SJCRH30 (cell line): ENCODE results near the gene SLC25A20. TPM values are rescaled to one million over a fixed set of nuclear protein-coding genes. Genes with fewer than 3 reads are reported as not detected.
"Not testable (repeated sequence)": the region's sequence is repeated elsewhere in the genome, so short reads cannot be mapped to it uniquely, and the experiment has no call there.

Source experiments
- DNase-seq, 2 experiments: peaks; one replicate each; pipeline ENCODE4 v3.0.0-alpha.2; 2015 to 2020
- H3K27ac ChIP-seq: fragments of 250-450 bp; sonication (Bioruptor Pico); 2 replicates; pipeline ENCODE4 v1.5.1; 2020; ENCODE audit warnings: mild to moderate bottlenecking, moderate library complexity
- H3K27me3 ChIP-seq: fragments of 250-450 bp; sonication (Bioruptor Pico); 2 replicates; pipeline ENCODE4 v1.5.1; 2020; ENCODE audit warnings: mild to moderate bottlenecking, moderate library complexity
- H3K36me3 ChIP-seq: fragments of 250-450 bp; sonication (Bioruptor Pico); 2 replicates; pipeline ENCODE4 v1.5.1; 2020; ENCODE audit warnings: mild to moderate bottlenecking, moderate library complexity
- H3K4me1 ChIP-seq: fragments of 250-450 bp; sonication (Bioruptor Pico); 2 replicates; pipeline ENCODE4 v1.5.1; 2020; ENCODE audit warnings: mild to moderate bottlenecking, moderate library complexity
- H3K4me3 ChIP-seq: fragments of 250-450 bp; sonication (Bioruptor Pico); 2 replicates; pipeline ENCODE4 v1.5.1; 2020; ENCODE audit warnings: mild to moderate bottlenecking, moderate library complexity
- H3K9me3 ChIP-seq: fragments of 250-450 bp; sonication (Bioruptor Pico); replicated peaks from 2 replicates; pipeline ENCODE4 v1.5.1; 2020; ENCODE audit warnings: mild to moderate bottlenecking, moderate library complexity
- total RNA-seq: library from RNA; depleted of rRNA; stranded (reverse); fragments of >200 nt; shearing (Covaris generic); gene quantifications from 2 replicates; pipeline ENCODE4 v1.2.3, GENCODE V29; 2014

Gene SLC25A20
- total RNA-seq, 1 experiment from 2014 or later: 6.8 TPM

DNA sequence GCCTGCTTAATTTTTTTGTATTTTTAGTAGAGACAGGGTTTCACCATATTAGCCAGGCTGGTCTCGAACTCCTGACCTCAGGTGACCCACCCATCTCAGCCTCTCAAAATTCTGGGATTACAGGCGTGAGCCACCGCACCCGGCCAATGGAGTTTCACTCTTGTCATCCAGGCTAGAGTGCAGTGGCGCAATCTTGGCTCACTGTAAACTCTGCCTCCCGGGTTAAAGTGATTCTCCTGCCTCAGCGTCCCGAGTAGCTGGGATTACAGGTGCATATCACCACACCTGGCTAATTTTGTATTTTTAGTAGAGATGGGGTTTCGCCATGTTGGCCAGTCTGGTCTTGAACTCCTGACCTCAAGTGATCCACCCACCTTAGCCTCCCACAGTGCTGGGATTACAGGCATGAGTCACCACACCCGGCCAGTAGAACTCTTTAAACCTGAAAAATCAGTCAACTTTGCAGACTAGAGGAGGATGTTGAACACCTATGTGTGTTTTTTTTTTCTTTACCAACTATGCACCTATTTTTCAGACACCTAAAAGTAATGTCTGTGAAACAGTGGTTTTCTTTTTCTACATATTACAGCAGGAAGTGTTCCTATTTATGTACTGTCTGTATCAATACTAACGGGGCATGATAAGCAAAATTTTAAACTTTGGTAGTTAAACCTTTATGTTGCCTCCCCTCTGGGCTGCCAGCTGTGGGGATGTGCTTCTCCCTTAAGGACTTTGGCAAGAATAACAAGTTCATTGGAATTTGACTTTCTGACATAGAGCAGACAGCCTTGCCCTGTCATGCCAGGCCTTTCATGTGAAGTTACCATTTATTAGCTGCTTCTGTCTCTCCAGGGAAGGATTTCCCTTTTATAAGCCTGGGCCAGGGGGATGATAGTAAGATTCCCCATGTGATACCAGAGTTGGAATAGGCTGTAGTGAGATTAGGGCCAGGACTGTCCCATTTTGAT, 28.0 kb upstream of the SLC25A20 start:
- H3K36me3 ChIP-seq: peaks cover 59% of the 10 kb centered on the region

DNA sequence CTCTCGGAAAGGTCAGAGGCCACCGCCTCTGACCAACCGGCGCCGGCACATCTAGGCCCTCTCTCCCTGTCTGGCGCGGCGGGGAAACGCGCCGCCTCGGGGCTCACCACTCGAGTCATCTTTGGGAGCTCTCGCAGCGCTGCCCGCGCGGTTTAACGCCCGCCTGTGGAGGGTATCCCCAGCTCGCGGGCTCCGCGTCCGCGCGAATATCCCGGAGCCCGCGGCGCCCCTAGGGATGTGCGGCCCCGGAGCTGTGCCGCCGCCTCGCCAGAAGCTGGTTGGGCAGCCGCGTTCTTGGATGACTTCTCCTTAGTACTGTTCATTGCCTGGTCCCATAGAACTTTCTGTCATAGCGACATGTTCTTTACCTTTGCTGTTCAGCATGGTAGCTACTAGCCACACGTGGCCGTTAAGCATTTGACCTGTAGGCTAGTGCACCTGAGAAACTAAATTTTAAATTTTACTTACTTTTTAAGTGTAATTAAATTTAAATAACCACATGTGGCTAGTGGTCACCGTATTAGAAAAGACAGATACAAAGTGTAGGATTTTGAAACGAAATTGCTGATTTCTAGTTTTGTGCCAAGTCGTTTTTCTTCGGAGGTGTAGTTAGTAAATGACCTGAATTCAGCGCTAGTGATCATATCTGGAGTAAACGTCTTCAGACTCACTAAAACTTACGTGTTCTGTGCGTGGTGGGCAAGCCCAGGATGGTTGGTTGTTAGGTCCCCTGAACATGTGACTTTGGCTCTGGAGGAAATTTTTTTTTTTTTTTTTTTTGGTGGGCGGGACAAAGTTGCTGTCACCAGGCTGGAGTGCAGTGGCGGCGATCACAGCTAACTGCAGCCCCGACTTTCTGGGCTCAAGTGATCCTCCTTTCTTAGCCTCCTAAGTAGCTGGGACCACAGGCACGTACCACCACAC, 20.8 kb upstream of the SLC25A20 start:
- peak; percentile 33 to 63 for DNase-seq
- H3K9me3 ChIP-seq: no peaks in the 10 kb centered on the region
- no peaks in the 10 kb centered on the region for H3K27me3 ChIP-seq
- H3K4me3 ChIP-seq: peak overlapping the region; percentile 85
- H3K36me3 ChIP-seq: peaks cover 14% of the 10 kb centered on the region
- H3K27ac ChIP-seq: peak overlapping the region; percentile 72
- H3K4me1 ChIP-seq: no peaks in the 10 kb centered on the region

More for the DNA sequence above, 28.0 kb upstream of the SLC25A20 start:
- Histone ChIP-seq H3K4me3 (no peak overlapping the region), H3K4me1 (peaks cover 6% of the 10 kb centered on the region; the same call in 1 of the 2 replicates), H3K27ac (no peak overlapping the region), H3K9me3 (no peaks in the 10 kb centered on the region), H3K27me3 (no peaks in the 10 kb centered on the region)
- no peak for DNase-seq

DNA sequence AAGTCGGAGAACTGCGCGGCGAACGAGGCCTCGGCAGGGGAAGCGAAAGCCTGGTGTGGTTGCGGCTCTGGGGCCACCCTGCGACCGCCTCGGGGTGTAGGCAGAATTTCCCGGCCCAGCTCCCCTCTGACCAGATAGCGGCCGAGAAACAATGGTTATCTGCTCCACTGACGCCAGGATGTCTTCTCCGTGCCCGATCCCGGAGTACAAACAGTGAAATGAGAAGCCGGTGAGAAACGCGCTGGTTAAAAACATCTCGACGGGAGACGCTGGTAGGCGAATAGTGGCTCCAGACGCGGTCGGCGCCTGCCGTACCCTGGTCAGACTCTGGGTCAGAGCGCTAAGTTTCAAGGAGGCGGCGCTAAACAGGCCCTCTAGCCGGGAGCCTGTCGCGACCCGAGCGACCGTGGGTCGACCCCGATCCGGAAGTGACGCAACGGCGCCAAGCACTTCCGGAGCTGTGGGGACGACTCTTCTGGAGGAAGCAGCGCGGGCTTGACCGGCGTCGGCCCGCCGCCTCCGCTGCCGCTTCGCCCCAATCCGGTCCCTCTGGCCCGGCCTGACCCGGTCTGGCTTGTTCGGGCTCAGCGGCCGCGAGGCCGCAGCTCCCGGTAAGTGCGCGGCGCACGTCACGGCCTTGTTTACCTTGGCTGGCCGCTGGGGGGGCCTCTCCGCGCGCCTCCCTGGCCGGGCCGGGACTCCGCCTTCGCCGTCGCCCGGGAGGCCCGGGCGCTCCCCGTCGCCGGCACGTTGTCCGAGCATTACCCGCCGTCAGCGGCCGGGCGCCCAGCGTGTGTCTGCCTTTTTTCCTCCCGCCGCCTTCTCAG, 19.9 kb upstream of the SLC25A20 start, which contains the start of gene ARIH2:
Gene ARIH2, plus strand, starts transcription at position 455 of the 827 bp plus-strand sequence. CDS start 8,717 bp downstream, outside the sequence.
- Histone ChIP-seq H3K9me3 (no peaks in the 10 kb centered on the region), H3K4me3 (peak within 1 kb of the TSS; percentile 85), H3K27ac (peak within 1 kb of the TSS; percentile 72), H3K36me3 (peaks cover 6% of the 10 kb centered on the region), H3K4me1 (no peaks in the 10 kb centered on the region), H3K27me3 (no peaks in the 10 kb centered on the region)
- peak; percentile 90 to 92 for DNase-seq

DNA sequence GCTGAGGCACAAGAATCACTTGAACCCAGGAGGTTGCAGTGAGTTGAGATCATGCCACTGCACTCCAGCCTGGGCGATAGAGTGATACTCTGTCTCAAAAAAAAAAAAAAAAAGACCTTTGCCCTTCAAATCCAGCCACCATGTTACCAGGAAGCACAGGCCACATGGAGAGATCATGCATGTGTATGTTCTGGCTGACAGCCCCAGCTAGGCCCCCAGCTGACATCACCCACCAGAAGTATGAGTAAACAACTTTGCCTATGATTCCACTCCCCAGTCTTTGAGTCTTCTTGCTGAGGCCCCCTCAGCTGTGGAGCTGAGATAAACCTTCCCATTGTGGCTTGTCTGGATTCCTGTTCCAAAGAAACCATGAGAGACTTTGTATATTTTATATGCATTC, 16.6 kb upstream of the SLC25A20 start:
- Histone ChIP-seq H3K9me3 (no peaks in the 10 kb centered on the region), H3K36me3 (no peaks in the 10 kb centered on the region), H3K27ac (no peak overlapping the region), H3K27me3 (no peaks in the 10 kb centered on the region), H3K4me1 (no peaks in the 10 kb centered on the region), H3K4me3 (no peak overlapping the region)
- DNase-seq: peak in 1 of 2 experiments; percentile 18

DNA sequence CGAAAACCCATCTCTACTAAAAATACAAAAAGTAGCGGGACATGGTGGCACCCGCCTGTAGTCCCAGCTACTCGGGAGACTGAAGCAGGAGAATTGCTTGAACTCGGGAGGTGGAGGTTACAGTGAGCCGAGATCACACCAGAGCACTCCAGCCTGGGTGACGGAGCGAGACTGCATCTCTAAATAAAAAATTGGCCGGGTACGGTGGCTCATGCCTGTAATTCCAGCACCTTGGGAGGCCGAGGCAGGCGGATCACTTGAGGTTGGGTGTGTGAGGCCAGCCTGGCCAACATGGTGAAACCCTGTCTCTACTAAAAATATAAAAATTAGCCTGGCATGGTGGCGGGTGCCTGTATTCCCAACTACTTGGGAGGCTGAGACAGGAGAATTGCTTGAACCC, 8.3 kb upstream of the SLC25A20 start:
- H3K4me3 ChIP-seq, H3K9me3 ChIP-seq, H3K27ac ChIP-seq: not testable (repeated sequence)

DNA sequence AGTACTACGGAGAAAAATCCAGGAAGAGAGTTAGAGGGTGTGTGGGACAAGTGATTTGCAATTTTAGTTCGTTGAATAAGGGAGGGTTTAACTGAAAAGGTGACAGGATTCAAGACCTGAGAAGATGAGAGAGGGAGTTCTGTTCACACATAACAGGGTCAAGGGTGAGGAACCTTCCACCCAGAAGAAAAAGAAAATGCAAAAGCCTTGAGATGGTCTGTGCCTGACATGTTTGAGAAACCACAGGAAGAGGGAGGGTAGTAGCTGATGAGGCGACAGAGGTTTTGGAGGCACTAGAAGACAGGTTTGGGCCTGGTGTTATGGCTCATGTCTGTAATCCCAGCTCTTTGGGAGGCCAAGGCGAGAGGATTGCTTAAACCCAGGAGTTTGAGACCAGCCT, 591 bp upstream of the SLC25A20 start:
- Histone ChIP-seq H3K4me3 (peak overlapping the region; percentile 68), H3K27me3 (no peaks in the 10 kb centered on the region), H3K4me1 (peaks cover 4% of the 10 kb centered on the region; the same call in 1 of the 2 replicates), H3K27ac (no peak overlapping the region), H3K9me3 (no peaks in the 10 kb centered on the region), H3K36me3 (no peaks in the 10 kb centered on the region)
- no peak for DNase-seq

More for the DNA sequence above, 8.3 kb upstream of the SLC25A20 start:
- not testable (repeated sequence) for H3K36me3 ChIP-seq, DNase-seq, H3K4me1 ChIP-seq, H3K27me3 ChIP-seq

DNA sequence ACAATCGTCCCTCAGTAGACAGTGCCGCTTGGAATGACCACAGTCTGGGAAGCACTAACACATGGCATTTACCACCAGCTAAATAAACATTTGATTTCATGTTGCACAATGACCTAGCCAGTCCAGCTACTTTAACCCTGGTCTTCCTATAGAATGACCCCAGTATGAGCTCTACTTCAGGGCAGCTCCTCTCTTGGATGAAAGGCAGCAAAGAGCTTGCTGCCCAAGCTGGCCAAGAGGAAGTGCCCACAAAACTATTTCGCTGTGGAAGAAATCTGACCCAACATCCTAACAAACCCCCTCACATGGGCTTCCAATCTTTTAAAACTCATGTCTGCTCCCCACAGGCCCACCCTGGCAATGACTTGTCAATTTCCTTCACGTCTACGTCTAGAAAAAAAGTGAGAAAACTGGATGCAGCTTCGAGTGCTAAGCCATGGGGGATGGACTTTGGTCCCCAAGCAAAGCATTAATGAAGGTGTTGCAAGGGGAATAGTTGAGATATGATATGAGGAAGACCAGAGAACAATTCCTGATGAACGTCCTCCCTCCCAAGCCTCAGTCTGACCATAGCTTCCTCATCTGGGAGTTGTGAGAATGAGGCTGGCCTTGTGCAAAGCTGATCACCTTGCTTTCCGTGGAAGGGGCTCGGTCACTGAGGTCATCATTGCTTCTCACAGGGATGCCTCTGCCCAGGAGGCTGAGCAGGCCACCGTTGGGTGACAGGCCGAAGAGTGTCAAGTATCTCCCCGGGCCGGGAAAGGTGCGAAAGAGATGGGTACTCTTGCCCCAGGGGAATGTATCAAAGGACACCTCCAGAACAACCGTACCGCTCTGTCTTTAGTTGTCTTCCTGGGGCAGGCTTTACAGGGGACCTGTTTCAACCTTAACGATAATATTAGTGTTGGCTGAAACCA, 964 bp downstream of the SLC25A20 start:
- Histone ChIP-seq H3K9me3 (no peaks in the 10 kb centered on the region), H3K27me3 (no peaks in the 10 kb centered on the region), H3K27ac (no peak overlapping the region), H3K4me3 (peak overlapping the region; percentile 68), H3K36me3 (no peaks in the 10 kb centered on the region), H3K4me1 (peaks cover 4% of the 10 kb centered on the region; the same call in 1 of the 2 replicates)
- peak in 1 of 2 experiments; percentile 13 for DNase-seq

DNA sequence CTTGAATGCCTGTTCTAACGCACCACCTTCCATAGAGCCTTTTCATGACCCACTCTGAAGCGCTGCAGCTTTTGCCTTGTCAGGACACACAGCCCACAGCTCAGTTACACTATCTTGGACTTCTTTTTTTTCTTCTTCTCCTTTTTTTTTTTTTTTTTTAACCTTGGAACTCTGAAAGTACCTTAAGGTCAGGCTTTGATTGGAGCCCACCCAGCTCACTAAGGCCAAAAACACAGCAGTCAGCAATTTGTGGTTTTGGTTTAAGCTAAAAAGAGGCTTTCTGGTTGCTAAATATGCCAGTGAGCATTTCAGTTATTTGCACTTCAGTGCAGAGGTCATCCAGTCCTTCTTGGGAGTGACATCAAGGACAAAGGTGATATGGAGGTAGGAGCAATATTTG, 1.7 kb downstream of the SLC25A20 start:
- Histone ChIP-seq H3K27me3 (no peaks in the 10 kb centered on the region), H3K4me3 (no peak overlapping the region), H3K4me1 (peaks cover 4% of the 10 kb centered on the region; the same call in 1 of the 2 replicates), H3K36me3 (no peaks in the 10 kb centered on the region), H3K27ac (no peak overlapping the region), H3K9me3 (no peaks in the 10 kb centered on the region)
- DNase-seq: no peak

DNA sequence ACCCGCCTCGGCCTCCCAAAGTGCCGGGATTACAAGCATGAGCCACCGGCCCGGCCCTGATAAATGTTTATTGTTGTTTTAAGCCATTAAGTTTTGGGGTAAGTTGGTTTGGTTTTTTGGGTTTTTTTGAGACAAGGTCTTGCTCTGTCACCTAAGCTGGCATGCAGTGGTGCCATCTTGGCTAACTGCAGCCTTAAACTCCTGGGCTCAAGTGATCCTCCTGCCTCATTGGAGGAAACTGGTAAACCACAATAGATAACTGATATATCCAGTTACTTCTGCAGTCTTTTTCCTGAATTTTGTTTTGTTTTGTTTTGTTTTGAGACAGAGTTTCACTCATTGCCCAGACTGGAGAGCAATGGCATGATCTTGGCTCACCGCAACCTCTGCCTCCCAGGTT, 4.2 kb downstream of the SLC25A20 start:
- Histone ChIP-seq H3K36me3 (no peaks in the 10 kb centered on the region), H3K4me1 (peaks cover 4% of the 10 kb centered on the region; the same call in 1 of the 2 replicates), H3K27ac (no peak overlapping the region), H3K4me3 (no peak overlapping the region), H3K27me3 (no peaks in the 10 kb centered on the region), H3K9me3 (no peaks in the 10 kb centered on the region)
- no peak for DNase-seq

DNA sequence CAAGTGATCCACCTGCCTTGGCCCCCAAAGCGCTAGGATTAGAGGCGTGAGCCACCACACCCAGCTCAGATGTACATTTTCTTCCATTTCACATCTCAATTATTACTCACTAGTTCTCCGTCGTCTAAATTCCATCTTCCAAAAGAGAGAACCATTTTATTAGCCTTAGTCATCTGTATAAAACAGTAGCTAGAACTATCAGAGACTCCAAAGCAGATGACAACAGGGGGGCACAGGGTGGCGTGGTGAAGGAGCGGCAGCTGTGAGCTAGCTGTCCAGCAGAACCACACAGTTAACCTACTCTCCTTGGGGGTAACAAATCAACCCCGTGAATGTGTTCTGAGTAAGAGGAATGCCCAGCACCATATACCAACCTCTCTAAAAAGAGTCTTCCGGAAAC, 7.1 kb downstream of the SLC25A20 start:
- DNase-seq: no peak
- Histone ChIP-seq H3K4me1 (no peaks in the 10 kb centered on the region), H3K36me3 (no peaks in the 10 kb centered on the region), H3K9me3 (no peaks in the 10 kb centered on the region), H3K27me3 (no peaks in the 10 kb centered on the region), H3K27ac (no peak overlapping the region), H3K4me3 (no peak overlapping the region)

DNA sequence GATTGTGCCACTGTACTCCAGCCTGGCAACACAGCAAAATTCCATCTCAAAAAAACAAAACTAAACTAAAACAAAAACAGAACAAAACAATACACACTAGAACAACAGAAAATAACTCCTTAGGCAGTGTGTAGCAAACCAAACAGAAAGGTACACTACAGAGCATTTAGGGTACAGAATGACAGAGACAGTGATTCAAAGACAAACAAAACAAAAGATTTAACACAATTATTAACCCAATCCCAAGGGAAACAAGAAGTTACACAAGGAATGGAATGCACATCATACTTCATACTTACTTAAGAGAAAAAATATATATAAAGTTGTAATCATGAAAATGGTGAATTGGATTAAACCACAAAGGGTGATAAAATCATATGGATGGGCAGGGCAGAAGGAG, 12.9 kb downstream of the SLC25A20 start:
- Histone ChIP-seq H3K9me3 (no peaks in the 10 kb centered on the region), H3K27ac (no peak overlapping the region)
- no peak for DNase-seq

DNA sequence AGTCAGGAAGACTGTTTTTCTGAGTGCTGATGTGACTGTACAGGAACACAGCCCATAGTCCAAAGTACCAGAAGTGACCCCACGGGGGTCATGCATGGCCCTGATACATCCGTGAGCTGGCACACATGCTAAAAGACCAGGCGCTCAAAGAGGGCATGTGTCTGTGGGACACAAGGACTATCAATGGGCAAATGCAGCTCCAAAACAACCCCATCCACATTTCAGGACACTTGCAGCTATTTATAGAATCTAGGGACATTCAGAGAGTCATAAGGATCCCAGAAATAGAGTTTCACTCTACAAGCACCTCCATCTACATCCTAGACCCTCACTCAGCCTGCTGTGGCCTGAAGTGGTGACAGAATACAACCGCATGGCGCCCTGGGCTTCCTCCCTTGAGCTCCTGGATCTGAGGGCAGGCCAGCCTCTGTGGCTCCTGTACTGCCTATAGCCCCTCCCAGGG, 17.0 kb downstream of the SLC25A20 start:
- no peaks in the 10 kb centered on the region for H3K4me1 ChIP-seq

More for the DNA sequence above, 12.9 kb downstream of the SLC25A20 start:
- Histone ChIP-seq H3K36me3 (no peaks in the 10 kb centered on the region), H3K4me3 (no peak overlapping the region), H3K27me3 (no peaks in the 10 kb centered on the region), H3K4me1 (no peaks in the 10 kb centered on the region)

DNA sequence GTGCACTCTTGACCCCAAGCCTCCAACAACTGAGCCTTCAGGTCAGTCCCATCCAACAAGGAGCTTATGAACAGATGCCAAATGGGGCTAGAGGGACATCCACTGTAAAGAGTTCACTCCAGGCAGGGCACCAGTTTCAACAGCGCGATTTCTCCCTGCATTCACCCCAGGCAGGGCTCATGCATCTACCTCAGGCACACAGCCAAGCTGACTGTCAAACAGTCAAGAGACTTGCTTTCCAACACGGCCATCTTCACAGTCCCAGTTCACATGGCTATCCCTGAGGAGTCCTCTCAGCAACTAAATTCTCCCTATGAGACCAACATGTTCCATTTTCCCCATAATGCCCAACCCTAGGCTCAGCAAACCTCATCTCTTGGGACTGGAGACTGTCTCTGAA, 17.7 kb downstream of the SLC25A20 start:
- Histone ChIP-seq H3K27me3 (no peaks in the 10 kb centered on the region), H3K4me1 (no peaks in the 10 kb centered on the region), H3K4me3 (no peak overlapping the region), H3K27ac (no peak overlapping the region), H3K9me3 (no peaks in the 10 kb centered on the region), H3K36me3 (no peaks in the 10 kb centered on the region)
- no peak for DNase-seq

More for the DNA sequence above, 17.0 kb downstream of the SLC25A20 start:
- H3K27me3 ChIP-seq: no peaks in the 10 kb centered on the region
- H3K36me3 ChIP-seq: no peaks in the 10 kb centered on the region
- H3K27ac ChIP-seq: no peak overlapping the region
- no peak overlapping the region for H3K4me3 ChIP-seq
- DNase-seq: no peak
- no peaks in the 10 kb centered on the region for H3K9me3 ChIP-seq
